Inflammatory macrophage treated with lipopolysaccharide for 4 hours (primary cell): ENCODE results near the gene IL17C.
"Not testable (repeated sequence)": the region's sequence is repeated elsewhere in the genome, so short reads cannot be mapped to it uniquely, and the experiment has no call there.

ENCODE experiments used
- DNase-seq: peaks from one replicate; pipeline ENCODE4 v3.0.0-alpha.2; 2020

Gene IL17C, protein sequence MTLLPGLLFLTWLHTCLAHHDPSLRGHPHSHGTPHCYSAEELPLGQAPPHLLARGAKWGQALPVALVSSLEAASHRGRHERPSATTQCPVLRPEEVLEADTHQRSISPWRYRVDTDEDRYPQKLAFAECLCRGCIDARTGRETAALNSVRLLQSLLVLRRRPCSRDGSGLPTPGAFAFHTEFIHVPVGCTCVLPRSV

DNA sequence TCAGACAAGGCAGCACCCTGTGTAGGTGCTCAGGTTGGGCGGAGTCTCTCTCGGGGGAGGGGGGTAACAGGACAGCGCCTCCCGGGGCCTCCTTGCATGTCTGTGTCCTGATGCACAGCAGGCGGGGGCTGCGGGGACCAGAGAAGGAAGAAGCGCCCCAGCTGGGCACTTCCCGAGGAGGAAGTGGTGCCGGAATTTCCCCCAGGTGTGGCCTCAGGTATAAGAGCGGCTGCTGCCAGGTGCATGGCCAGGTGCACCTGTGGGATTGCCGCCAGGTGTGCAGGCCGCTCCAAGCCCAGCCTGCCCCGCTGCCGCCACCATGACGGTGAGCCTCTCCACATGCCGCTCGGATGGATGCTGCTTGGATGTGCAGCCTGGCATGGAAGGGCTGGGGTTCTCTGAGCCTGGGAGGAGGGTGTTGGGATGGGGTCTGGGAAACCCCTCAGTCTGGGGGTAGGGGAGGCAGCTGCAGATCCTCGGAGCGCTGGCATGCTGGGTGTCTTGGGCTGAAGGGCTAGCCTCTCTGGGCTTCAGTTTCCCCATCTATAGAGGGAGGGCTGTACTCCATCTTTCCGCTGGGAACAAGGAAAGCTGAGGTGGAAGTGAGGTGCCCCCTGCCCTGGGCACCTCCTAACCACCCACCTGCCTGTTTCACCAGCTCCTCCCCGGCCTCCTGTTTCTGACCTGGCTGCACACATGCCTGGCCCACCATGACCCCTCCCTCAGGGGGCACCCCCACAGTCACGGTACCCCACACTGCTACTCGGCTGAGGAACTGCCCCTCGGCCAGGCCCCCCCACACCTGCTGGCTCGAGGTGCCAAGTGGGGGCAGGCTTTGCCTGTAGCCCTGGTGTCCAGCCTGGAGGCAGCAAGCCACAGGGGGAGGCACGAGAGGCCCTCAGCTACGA, at the start of gene IL17C:
TSS of gene IL17C (plus strand) at position 250 of the 908 bp plus-strand sequence. CDS start at position 320, 70 bp downstream.
- no peak for DNase-seq

DNA sequence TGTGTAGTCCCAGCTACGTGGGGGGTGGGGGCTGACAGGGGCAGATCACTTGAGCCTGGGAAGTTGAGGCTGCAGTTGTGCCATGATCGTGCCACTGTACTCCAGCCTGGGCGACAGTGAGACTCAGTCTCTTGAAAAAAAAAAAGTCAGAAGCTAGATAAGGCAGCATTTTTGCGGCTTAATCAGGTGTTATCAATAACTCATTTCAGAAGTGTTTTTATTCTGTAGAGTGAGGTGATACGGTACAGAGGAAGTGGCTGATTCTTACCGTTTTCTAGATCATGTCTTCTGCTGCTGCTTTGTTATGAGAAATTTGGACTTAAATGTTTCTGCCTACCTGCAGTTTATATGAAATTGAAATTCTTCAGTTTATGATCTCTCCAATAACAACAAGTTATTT, 49.6 kb upstream of the IL17C start:
- no peak for DNase-seq

DNA sequence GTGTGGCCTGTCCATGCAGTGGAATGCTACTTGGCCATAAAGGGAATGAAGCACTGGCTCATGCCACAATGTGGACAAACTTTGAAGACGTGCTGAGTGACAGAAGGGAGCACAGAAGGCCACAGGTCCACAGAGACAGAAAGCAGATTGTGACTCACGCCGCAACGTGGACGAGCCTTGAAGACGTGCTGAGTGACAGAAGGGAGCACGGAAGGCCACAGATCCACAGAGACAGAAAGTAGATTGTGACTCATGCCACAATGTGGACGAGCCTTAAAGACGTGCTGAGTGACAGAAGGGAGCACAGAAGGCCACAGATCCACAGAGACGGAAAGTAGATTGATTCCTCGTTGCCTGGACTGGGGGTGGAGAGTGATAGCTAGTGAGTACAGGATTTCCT, 48.9 kb upstream of the IL17C start:
- no peak for DNase-seq

DNA sequence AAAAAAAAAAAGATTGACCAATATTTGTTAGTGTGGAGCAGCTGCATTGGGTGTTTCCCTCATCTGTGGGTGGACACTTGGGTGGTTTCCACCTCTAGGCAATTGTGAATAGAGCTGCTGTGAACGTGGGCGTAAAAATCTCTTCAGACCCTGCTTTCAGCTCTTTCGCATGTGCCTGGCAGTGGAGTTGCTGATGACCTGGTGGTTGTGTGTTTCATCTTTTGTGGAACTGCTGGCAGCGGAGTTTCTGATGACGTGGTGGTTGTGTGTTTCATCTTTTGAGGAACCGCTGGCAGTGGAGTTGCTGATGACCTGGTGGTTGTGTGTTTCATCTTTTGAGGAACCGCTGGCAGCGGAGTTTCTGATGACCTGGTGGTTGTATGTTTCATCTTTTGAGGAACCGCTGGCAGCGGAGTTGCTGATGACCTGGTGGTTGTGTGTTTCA, 46.8 kb upstream of the IL17C start:
- peak; percentile 97 for DNase-seq

DNA sequence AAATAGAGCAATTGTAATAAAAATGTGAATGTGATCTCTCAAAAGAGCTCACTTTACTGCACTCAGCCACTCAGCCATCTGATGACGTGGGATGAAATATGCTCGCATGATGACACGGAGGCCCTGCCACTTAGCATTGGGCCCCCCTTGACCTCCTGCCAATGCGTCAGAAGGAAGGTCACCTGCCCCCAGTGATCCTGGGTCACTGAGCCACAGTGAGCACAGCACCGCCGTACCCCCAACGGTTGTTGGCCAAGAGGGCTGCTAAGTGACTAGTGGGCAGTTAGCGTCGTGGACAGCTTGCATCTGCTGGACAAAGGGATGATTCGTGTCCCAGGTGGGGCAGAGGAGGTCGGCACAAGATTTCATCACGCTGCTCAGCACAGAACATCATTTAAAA, 45.3 kb upstream of the IL17C start:
- no peak for DNase-seq

DNA sequence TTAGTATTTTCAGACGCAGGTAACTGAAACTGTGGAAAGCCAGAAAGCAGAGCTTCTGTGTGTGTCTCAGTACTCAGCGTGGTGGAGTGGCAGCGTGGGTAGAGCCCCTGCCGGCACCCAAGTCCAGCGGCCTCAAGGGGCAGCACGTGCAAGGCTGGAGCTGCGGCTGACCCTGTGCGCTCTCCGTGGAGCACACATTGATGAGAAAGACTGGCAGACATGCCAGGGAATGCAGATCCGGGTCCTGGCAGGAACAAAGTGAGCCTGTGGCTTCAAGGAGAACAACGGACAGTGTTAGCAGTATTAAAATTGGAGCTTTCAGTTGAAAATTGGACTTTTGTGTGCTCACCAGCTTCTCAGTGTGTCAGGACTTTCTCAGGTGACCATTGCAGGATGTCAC, 44.9 kb upstream of the IL17C start:
- no peak for DNase-seq

DNA sequence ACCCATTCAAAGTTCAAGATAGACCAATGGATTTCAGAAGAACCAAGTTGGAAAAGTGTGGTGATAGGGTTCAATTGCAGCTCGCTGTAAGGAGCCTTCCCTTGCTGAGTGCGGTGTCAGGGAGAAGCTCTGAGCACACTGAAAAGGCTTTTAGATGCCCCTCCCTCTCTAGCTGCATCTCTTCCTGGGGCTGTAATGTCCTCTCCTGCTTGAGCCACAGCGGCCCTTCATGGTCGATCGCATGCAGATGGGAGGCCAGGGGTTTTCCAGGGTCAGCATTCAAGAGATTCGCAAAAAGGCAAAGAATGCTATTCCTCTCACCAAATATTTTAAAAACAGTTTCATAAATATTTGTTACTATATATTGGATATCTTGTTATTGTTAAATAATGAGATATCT, 44.5 kb upstream of the IL17C start:
- no peak for DNase-seq

DNA sequence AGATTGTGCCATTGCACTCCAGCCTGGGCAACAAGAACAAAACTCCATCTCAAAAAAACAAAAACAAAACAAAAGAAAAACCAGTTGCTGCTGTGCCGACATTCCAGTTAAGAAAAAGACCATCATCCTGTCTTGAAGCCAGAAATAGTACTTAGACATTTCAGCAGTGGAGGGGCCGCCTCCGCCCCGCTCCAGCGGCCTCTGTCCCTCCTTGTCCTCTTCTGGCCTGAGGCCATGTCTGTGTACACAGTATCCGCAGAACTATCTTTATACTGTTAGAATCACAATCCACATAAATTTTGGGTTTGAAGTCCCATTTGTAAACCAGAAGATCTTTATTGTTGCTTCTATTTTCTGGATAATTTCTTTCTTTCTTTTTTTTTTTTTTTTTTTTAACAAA, 43.3 kb upstream of the IL17C start:
- DNase-seq, result no peak

DNA sequence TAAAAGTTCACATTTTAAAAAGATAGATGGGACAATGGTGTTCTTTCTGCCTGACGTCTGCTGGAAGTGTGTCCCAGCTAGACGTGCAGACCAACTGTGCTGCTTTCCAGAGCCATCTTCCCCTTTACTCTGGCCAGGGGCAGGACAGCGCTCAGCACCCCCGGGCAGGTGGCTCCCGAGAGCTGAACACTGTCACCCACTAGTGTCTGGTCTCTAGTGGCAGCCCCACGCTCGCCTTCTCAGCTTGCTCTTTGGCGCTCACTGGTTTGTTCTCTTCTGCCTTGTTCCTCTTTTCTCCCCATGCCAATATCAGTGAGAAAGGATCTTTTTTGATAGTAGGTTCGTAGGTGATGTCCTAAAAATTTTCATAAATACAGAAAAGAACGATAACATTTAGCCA, 42.5 kb upstream of the IL17C start:
- no peak for DNase-seq

DNA sequence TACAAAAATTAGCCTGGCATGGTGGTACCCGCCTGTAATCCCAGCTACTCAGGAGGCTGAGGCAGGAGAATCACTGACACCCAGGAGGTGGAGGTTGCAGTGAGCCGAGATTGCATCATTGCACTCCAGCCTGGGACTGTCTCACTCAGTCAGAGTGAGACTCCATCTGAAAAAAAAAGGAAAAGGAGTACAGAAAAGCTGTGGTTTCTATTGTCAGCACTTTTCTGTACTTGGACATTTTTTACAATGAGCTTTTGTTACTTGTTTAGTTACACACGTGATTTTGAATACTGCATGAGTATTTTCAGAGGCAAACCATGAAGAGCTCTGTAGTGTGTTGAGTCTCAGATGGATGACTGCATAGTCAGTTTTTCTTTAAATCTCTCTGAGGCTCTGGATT, 41.9 kb upstream of the IL17C start:
- peak; percentile 47 for DNase-seq

DNA sequence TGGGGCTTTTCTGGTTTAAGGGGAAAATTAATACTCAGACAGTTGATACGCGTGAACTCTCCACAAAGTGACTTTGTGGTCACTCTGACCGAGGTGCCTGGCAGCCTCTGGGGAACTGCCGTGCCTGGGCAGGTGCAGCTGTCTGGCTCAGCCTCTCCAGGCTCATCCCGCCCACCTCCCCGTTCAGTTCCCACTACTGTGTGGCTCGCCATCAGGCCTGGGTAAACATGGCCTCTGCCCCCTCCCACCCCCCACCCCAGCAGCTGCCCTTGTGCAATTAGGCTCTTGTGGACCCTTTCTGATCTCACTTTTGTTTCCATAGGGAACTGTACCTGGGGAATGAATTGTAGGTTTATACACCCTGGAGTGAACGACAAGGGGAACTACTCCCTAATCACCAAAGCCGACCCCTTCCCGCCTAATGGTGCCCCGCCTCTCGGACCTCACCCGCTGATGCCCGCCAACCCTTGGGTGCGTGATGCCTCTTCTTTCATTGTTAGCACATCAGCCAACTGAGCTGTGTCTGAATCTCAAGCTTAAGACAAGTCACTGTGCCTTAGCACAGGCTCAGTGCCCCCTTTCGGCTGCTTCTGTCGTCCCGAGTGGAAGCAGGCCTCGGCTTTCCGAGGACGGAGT, 40.4 kb upstream of the IL17C start:
- DNase-seq, result no peak

DNA sequence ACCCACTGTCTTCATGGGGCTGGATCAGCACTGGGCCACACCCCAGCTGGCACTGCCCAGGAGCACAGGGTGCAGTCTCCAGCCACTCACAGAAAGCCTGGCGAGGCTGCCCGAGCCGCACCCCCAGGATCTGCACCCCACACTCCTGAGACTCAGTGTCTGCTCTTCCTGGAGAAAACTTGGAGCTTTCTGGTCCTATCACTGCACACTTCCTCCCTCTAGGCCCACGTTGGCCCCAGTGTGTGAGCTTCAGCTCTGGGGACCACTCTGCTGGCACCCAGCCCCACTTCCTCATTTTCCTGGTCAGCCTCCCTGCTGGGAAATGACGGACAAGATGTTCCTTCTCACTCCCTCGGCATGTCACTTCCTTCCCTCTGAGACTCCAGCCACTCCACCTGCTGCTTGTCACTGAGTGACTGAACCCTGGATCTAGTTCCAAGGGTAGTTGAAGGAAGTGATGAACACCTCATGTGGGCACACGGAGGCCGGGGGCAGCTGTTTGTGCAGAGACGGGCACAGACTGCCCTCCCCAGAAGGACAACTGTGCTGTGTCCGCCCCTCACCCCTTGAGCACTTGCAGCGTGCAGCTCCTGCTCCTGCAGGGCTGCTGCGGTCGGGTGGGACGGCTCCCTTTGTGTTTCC, 39.2 kb upstream of the IL17C start:
- DNase-seq, result peak; percentile 80

DNA sequence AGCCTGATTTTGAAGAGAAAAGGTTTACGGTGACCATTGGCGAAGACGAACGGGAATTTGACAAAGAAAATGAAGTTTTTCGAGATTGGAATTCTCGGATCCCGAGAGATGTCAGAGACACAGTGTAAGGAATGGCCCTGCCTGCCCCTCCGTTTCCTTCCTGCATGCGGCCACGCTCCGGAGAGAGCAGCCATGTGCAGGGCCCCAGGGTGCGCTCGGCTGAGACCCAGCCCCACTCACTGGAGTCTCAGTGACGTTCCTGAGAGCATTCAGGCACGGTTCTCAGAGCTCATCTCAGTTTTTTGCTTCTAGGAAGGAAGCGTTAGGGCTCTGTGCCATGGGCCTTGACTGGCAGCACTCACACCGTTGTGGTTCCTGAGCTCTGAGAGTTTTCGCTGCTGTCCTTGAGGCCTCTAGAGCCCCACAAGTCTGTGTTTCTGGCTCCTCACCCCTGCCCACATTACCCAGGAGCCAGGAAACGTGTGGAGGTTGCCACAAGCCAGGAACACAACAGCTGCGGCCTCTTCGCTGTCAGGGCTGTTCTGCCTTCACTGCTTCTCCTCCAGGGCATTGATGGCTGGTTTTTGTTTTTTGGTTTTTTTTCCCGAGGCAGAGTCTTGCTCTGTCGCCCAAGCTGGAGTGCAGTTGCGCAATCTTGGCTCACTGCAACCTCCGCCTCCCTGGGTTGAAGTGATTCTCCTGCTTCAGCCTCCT, 38.4 kb upstream of the IL17C start:
- no peak for DNase-seq

DNA sequence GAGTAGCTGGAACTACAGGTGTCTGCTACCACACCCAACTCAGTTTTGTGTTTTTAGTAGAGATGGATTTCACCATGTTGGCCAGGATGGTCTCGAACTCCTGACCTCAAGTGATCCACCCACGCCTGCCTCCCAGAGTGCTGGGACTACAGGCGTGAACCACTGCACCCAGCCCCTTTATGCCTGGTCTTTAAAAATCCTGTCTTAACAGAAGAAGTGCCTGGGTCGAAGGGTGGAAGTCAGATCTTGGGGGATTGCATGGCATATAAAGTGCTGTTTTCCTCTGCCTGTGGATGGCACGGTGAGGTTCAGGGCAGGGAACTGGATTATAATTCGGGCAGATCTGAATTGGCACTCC, 37.9 kb upstream of the IL17C start:
- DNase-seq, result no peak

DNA sequence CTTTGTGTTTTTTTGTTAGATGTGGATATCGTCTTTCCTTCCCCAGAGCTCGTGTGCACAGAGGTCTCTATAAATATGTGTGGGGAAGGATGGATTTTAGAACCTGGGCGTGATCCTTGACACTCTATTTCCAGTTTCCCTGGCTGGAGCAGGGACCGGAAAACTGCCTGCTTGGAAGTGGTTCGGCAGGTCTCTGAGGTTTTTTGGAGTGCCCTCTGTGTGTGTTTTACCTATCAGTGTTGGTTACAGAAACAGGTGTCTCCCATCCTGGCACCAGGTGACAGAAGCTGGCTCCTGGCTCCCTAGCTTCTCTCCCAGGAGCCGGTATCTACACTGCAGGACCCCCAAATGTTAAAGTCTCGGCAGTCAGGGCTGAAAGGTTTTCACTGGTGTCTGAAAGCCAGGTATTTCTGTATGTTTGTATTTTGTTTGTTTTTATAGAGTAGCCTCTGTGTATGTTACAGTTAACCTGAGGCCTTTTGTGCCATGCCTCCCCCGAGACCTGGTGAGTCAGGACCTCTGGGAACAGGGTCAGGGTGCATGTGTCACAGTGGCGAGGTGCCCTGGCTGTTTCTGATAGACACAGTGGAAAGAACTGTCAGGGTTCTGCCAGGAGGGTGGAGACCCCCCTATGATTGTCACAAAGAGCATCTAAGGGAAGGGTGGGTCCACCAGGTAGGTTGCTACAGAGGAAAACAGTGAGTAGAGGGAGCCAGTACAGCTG, 36.9 kb upstream of the IL17C start:
- DNase-seq, result no peak

DNA sequence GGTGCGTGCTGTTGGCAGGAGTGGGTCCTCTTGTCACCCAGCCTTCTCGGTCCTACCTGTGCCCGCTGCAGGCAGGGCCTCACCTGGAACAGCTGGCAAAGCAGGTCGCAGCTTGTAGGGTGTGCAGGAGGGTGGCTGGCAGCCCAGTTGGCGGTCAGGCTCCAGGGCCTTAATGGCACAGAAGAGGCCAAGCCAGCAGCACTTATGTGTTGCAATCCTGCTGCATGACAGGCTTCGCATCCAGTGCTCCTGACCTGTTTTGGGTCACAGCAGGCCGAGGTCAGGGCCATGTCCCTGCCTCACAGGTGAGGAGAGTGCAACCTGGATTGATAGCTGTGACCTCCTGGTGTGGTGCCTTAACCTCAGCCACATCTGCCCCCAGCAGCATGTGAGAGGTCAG, 36.3 kb upstream of the IL17C start:
- DNase-seq, result no peak

DNA sequence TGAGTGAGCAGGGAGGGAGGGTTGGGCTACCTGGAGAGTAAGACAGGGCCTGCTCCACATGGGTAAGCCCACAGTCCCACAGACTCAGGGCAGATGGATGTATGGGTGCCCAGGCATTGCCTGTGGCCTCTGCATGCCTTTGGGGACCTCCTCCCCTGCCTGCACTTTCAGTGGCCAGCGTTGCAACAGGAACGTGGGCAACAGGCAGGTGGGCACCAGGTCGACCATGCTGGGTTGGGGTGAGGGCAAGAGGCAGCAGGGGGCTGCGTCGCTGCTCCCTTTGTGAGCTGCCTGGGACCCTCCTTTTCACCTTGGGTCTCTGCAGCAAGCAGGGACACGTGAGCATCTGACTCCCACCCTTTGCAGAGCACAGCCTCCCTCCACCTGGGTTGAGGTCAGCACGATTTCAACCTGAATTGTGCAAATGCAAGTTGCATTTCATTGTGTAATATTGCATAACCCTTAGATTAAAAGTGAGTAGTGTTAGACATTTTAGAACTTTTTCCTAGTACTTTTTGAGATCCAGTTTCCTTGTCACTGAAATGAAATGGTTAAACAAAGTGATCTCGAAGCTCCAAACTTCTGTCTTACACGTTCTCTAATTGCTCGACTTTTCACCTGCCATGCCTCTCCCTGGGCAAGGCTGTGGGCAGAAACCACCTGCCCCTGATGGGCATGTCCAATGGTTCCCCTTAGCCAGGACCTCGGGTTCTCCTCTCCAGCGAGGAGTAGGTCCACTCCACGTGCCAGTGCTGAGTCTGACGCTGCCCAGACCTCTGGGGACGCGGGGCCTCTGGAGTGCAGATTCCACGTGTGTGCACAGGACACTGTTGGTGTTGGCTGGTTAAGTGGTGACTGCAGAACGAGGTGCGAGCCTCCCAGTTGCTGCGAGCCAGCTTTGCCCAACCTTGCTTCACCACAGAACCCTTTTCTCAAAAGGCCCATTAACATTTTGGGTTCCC, 32.9 kb upstream of the IL17C start:
- no peak for DNase-seq

DNA sequence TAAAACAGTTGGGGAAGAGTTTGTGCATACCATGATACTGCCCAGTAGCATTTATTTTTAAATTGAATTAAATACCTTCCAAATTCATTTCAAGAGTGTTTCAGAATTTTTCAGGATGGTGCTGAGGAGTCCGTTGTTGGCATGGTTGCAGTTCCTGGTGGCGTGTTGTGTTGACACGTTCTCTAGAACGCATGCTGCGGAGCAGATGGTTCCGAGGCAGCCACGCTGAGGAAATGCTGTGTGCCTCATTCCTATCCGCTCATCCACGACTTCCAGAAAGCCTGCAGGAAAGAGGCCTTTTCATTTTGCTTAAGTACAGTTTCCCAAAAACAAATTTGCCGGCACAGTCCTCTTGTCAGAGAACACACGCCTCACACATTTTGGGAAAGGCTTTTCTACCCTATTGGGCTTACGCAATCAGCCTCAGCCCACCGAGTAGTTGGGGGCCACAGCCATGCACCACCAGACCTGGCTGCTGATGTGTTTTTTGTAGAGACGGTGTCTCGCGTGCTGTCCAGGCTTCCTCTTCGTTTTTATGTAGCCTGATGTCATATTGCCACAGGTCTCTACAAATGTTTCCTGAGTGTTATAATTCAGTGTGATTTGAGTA, 32.1 kb upstream of the IL17C start:
- no peak for DNase-seq

DNA sequence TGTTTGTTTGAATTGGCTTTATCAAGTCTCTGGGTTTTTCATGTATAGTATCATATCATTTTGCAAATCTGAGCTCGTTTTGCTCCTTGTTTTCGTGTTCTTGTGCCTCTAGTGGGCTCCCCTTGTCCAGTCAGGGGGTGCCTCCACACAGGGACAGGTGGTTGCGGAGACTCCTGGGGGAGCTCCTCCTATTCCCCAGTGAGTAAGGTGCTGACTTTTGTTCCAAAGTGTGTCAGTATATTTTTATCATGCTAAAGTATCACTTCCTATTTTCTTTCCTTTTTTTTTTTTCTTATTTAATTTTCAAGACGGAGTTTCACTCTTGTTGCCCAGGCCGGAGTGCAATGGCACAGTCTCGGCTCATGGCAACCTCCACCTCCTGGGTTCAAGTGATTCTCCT, 30.3 kb upstream of the IL17C start:
- no peak for DNase-seq

DNA sequence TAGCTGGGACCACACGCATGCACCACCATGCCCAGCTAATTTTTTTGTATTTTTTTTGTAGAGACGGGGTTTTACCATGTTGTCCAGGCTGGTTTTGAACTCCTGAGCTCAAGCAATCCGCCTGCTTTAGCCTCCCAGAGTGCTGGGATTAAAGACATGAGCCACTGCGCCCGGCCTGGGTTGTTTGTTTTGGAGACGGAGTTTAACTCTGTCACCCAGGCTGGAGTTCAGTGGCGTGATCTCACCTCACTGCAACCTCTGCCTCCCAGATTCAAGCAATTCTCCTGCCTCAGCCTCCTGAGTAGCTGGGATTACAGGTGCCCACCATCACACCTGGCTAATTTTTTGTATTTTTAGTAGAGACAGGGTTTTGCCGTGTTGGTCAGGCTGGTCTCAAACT, 28.9 kb upstream of the IL17C start:
- DNase-seq, result not testable (repeated sequence)

DNA sequence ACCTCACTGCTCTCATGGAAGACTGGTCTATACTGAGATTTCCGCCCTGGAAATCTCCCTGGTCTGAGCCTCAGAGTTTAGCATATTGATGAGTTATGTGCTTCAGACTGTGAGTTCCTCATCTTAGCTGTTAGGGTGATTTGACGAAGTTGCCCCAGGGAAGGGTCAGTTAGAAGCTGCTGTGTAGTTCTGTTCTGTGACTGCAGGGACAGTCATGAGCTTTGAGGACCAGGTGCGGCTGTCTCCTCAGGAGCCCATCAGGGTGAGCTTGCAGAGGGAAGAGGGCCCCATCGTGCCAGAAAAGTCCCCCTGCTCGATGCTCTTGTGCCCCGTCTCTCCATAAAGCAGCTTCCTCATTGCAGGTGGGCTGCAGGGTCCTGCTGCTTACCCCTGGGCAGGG, 28.3 kb upstream of the IL17C start:
- no peak for DNase-seq
